PFSK-1 (cell line): Measurements from ENCODE around the gene CSNK1G2.

Source experiments
- FOXP2 ChIP-seq: optimal IDR thresholded peaks from 2 replicates; pipeline ENCODE3; 2011; ENCODE audit warnings: borderline replicate concordance, control low read depth, inconsistent platforms; ENCODE audit not compliant: insufficient read depth; ENCODE audit errors: extremely low read length, extremely low read depth
- POLR2AphosphoS5 ChIP-seq: IDR thresholded peaks from 2 replicates; pipeline ENCODE4 v1.6.1; 2012; ENCODE audit warnings: low read depth, mild to moderate bottlenecking, control low read depth, low read length, moderate library complexity
- SIN3A ChIP-seq: IDR thresholded peaks from 2 replicates; pipeline ENCODE4 v1.6.1; 2012; ENCODE audit warnings: mild to moderate bottlenecking, low read length, moderate library complexity, borderline replicate concordance; ENCODE audit not compliant: insufficient read depth
- TAF1 ChIP-seq: IDR thresholded peaks from 2 replicates; pipeline ENCODE4 v1.6.1; 2012; ENCODE audit warnings: low read length, control low read depth, borderline replicate concordance; ENCODE audit not compliant: insufficient read depth
- TF ChIP-seq, protein P1 (sequence below), 2 experiments: IDR thresholded peaks; 2 replicates each; pipeline versions ENCODE4 v1.6.1 to v1.8.0; 2011 to 2012; ENCODE audit warnings: low read depth in 2 of 2, low read length in 2 of 2, control low read depth in 1 of 2, inconsistent platforms in 1 of 2, mild to moderate bottlenecking in 1 of 2, moderate library complexity in 1 of 2; ENCODE audit not compliant: insufficient read depth in 1 of 2

The CSNK1G2 gene

DNA sequence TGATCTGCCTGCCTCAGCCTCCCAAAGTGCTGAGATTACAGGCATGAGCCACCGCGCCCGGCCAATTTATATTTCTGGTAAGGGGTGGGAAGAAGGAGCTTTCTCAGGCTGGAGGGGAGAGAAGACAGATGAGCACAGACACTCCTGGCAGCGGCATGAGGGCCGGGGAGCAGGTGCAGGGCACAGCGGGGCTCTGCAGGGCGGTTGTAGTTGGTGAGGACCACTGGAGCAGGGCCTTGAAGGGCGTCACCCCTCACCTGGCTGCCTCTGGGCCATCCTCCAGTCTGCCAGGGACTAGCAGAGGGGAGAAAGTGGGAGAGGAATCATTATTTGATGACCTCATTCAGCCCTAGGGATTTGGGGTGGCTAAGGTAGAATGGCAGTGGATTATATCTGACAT, 8.6 kb upstream of the CSNK1G2 start:
- no peak for TF ChIP-seq POLR2AphosphoS5
- no peak for TF ChIP-seq TAF1
- TF ChIP-seq, protein P1, sequence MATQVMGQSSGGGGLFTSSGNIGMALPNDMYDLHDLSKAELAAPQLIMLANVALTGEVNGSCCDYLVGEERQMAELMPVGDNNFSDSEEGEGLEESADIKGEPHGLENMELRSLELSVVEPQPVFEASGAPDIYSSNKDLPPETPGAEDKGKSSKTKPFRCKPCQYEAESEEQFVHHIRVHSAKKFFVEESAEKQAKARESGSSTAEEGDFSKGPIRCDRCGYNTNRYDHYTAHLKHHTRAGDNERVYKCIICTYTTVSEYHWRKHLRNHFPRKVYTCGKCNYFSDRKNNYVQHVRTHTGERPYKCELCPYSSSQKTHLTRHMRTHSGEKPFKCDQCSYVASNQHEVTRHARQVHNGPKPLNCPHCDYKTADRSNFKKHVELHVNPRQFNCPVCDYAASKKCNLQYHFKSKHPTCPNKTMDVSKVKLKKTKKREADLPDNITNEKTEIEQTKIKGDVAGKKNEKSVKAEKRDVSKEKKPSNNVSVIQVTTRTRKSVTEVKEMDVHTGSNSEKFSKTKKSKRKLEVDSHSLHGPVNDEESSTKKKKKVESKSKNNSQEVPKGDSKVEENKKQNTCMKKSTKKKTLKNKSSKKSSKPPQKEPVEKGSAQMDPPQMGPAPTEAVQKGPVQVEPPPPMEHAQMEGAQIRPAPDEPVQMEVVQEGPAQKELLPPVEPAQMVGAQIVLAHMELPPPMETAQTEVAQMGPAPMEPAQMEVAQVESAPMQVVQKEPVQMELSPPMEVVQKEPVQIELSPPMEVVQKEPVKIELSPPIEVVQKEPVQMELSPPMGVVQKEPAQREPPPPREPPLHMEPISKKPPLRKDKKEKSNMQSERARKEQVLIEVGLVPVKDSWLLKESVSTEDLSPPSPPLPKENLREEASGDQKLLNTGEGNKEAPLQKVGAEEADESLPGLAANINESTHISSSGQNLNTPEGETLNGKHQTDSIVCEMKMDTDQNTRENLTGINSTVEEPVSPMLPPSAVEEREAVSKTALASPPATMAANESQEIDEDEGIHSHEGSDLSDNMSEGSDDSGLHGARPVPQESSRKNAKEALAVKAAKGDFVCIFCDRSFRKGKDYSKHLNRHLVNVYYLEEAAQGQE (IDR thresholded peaks at IDR 0.05; ENCODE audit: insufficient read depth in 1 of 2, low read depth in 2 of 2, low read length in 2 of 2) = no peak
- no peak for TF ChIP-seq SIN3A
- no peak for TF ChIP-seq FOXP2

DNA sequence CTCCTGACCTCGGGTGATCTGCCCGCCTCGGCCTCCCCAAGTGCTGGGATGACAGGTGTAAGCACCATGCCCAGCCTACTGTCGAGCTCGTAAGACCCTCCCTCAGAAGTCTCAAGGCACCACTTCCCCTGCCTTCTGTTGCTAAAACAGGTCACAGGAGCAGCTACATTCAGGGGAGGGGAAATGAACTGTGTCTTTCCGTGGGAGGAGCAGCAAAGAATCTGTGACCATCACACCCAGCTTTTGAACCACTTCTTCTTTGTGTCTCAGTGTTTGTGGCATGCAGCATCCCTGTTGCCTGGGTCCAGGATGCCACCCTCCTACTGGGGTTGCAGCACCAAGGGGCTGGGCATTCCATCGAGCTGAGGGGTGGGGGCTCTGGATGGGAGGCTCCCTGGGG, 7.7 kb upstream of the CSNK1G2 start:
- TF ChIP-seq POLR2AphosphoS5 = no peak
- no peak for TF ChIP-seq SIN3A
- TF ChIP-seq, protein P1 (IDR thresholded peaks at IDR 0.05; ENCODE audit: insufficient read depth in 1 of 2, low read depth in 2 of 2, low read length in 2 of 2) = no peak
- TF ChIP-seq TAF1 = no peak
- TF ChIP-seq FOXP2 = no peak

DNA sequence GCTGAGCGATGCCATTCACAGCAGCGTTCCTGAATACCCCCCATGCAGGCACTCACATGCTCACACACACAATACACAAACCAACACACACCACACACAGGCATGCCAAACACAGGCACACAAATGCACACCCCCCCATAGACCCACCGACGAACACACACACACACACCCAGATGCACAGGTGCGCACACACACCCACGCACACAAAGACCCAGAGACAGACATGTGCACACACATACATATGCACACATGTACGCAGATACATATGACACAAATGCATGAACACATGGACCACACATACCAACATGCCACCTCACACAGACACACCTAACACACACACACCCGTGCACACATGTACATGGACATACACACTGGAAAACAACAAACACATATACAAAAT, 7.0 kb upstream of the CSNK1G2 start:
- TF ChIP-seq FOXP2 (no peak), SIN3A (no peak)

DNA sequence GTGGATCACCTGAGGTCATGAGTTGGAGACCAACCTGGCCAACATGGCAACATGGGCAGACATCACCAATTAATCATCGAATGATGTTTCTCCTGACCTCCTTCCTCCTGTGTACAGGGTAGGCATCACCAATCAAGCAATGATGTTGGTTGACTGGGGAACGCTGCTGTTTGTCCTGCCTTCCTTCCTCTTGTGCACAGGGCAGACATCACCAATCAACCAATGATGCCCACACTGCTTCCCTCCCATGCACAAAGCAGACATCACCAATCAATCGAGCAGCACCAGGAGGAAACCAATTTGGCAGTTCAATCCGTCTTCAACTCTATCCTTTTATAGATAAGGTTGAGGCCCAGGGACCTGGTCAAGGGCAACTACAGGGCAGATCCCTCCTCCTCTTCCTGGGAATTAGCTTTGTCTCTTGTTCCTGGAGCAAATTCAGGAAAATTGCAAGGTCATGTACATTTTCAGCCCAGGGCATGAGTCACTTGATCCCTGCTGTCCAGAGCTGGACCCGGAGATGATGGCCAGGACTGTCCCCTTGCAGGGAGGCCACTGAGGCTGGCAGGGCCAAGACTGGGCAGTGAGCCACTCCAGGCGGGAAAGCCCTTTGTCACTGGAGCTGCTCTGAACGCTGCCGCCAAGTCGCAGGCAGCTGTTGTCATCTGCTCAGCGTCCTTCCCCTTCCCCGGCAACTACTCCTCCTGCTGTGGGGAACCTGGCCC, 5.3 kb upstream of the CSNK1G2 start:
- TF ChIP-seq, protein P1 (IDR thresholded peaks at IDR 0.05; ENCODE audit: insufficient read depth in 1 of 2, low read depth in 2 of 2, low read length in 2 of 2) = no peak
- no peak for TF ChIP-seq POLR2AphosphoS5
- TF ChIP-seq TAF1 = 0 out of 2 replicates have a peak, but pooled peaks have one; percentile 33
- TF ChIP-seq SIN3A = no peak
- peak; percentile 65 for TF ChIP-seq FOXP2

DNA sequence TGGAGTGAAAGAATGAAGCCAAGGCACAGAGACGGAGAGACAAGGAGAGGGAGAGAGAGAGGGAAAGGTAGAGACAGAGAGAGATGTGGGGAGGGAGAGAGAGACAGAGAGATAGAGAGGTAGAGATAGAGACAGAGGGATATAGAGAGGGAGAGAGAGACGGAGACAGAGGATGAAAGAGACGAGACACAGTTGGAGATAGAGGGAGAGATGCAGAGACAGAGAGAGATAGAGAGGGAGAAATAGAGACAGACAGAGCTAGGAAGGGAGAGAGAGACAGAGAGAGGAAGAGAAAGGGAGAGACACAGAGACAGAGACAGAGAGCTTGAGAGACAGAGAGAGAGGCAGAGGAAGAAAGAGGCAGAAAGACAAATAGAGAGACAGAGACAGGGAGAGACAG, 4.5 kb upstream of the CSNK1G2 start:
- no peak for TF ChIP-seq SIN3A
- no peak for TF ChIP-seq TAF1
- TF ChIP-seq POLR2AphosphoS5 = no peak
- TF ChIP-seq, protein P1 (IDR thresholded peaks at IDR 0.05; ENCODE audit: insufficient read depth in 1 of 2, low read depth in 2 of 2, low read length in 2 of 2) = no peak
- TF ChIP-seq FOXP2 = no peak
